CD4-positive, alpha-beta memory T cell (primary cell): Measurements from ENCODE around the gene LRRC36. TPM values are rescaled to one million over a fixed set of nuclear protein-coding genes. Genes with fewer than 3 reads are reported as not detected.

Experiments used
- CTCF ChIA-PET: fragments of 350-600 bp; sonication (Branson Sonifier 250); formaldehyde crosslinking; loops from one replicate; lab custom pipeline; 2021; ENCODE audit warnings: inconsistent platforms; ENCODE audit not compliant: partially characterized antibody; lab: Charles Lee
- POLR2A ChIA-PET: fragments of 350-600 bp; sonication (Branson Sonifier 250); formaldehyde crosslinking; loops from one replicate; lab custom pipeline; 2021; ENCODE audit not compliant: partially characterized antibody; lab: Charles Lee
- DNase-seq, 5 donors: peaks; one replicate each; pipeline versions ENCODE4 v3.0.0 to v3.0.0-alpha.2; 2020 to 2022; ENCODE audit warnings: mixed read lengths in 1 of 5
- H3K27ac ChIP-seq: one replicate; pipeline ENCODE4 v1.7.0; 2013; ENCODE audit warnings: low read depth, low read length
- H3K27me3 ChIP-seq: 2 replicates; pipeline ENCODE4 v1.7.0; 2013; ENCODE audit warnings: mild to moderate bottlenecking, low read length, moderate library complexity; ENCODE audit not compliant: insufficient read depth
- H3K36me3 ChIP-seq: 2 replicates; pipeline ENCODE4 v1.7.0; 2013; ENCODE audit warnings: mild to moderate bottlenecking, low read length, moderate library complexity; ENCODE audit not compliant: insufficient read depth
- H3K4me1 ChIP-seq: 2 replicates; pipeline ENCODE4 v1.7.0; 2013; ENCODE audit warnings: mild to moderate bottlenecking, low read length, moderate library complexity; ENCODE audit not compliant: insufficient read depth
- H3K4me3 ChIP-seq, 2 donors: one replicate each; pipeline ENCODE4 v1.7.0; 2013; ENCODE audit warnings: low read length in 2 of 2, mild to moderate bottlenecking in 1 of 2
- H3K9me3 ChIP-seq, 2 donors: one replicate each; pipeline ENCODE4 v1.7.0; 2013; ENCODE audit warnings: low read length in 2 of 2, control low read depth in 1 of 2; ENCODE audit not compliant: control insufficient read depth in 1 of 2
- H3K27ac Mint-ChIP-seq, 7 donors: one replicate each; pipeline ENCODE4 v1.8.0; 2020 to 2021; ENCODE audit warnings: mixed read lengths in 7 of 7, mild to moderate bottlenecking in 6 of 7, inconsistent platforms in 3 of 7, moderate library complexity in 3 of 7
- H3K27me3 Mint-ChIP-seq, 2 donors: one replicate each; pipeline ENCODE4 v1.8.0; 2020 to 2021; ENCODE audit warnings: mixed read lengths in 2 of 2
- H3K36me3 Mint-ChIP-seq, 2 donors: one replicate each; pipeline ENCODE4 v1.8.0; 2020 to 2021; ENCODE audit warnings: mixed read lengths in 2 of 2, inconsistent platforms in 1 of 2, mild to moderate bottlenecking in 1 of 2
- H3K4me1 Mint-ChIP-seq, 4 donors: one replicate each; pipeline ENCODE4 v1.8.0; 2020 to 2021; ENCODE audit warnings: mixed read lengths in 4 of 4, mild to moderate bottlenecking in 1 of 4
- H3K4me3 Mint-ChIP-seq, 8 donors: one replicate each; pipeline ENCODE4 v1.8.0; 2020 to 2021; ENCODE audit warnings: mixed read lengths in 8 of 8, mild to moderate bottlenecking in 7 of 8, moderate library complexity in 6 of 8, inconsistent platforms in 3 of 8
- H3K9me3 Mint-ChIP-seq, 8 donors: one replicate each; pipeline ENCODE4 v1.8.0; 2020 to 2021; ENCODE audit warnings: mixed read lengths in 8 of 8, mild to moderate bottlenecking in 5 of 8, inconsistent platforms in 3 of 8, moderate library complexity in 1 of 8
- intact Hi-C: fragments of 100-400 bp; cut with micrococcal nuclease; formaldehyde crosslinking; loops from one replicate; pipeline ENCODE4 v1.15.1; 2023
- polyA plus RNA-seq, 2 donors: library from polyadenylated mRNA; unstranded; fragments of 300-500 nt; fragmentation: Illumina TruSeq; gene quantifications; one replicate each; pipeline ENCODE4 v1.2.3, GENCODE V29; 2021
- total RNA-seq, 2 experiments: library from RNA; stranded (reverse); gene quantifications; one replicate each; pipeline ENCODE4 v1.2.3, GENCODE V29; 2021

Gene LRRC36
- total and polyA plus RNA-seq, 4 experiments from 2014 or later, result not detected

- Mint-ChIP-seq H3K27me3 (no peaks in the 10 kb centered on the region), H3K4me3 (no peak overlapping the region), H3K9me3 (no peaks in the 10 kb centered on the region), H3K27ac (no peak overlapping the region), H3K36me3 (no peaks in the 10 kb centered on the region), H3K4me1 (no peaks in the 10 kb centered on the region)
- Histone ChIP-seq H3K4me3 (no peak overlapping the region), H3K27me3 (no peaks in the 10 kb centered on the region), H3K36me3 (no peaks in the 10 kb centered on the region), H3K9me3 (no peaks in the 10 kb centered on the region), H3K4me1 (no peaks in the 10 kb centered on the region), H3K27ac (no peak overlapping the region)
- ChIA-PET POLR2A (no interaction called here), CTCF (no interaction called here)
- intact Hi-C loops, result no loop called here
- DNase-seq, result no peak
Observed at GRCh38 chr16:67383284-67383683, 56.7 kb downstream of the LRRC36 start.

GRCh38 chr16:67384778-67385510 lies 58.3 kb downstream of the LRRC36 start:
- no peaks in the 10 kb centered on the region for H3K4me1 Mint-ChIP-seq
- Histone ChIP-seq H3K4me1 (no peaks in the 10 kb centered on the region), H3K27me3 (no peaks in the 10 kb centered on the region), H3K4me3 (no peak overlapping the region), H3K36me3 (no peaks in the 10 kb centered on the region), H3K27ac (no peak overlapping the region), H3K9me3 (no peaks in the 10 kb centered on the region)
- no peaks in the 10 kb centered on the region for H3K9me3 Mint-ChIP-seq
- no peak for DNase-seq
- ChIA-PET POLR2A (no interaction called here), CTCF (no interaction called here)
- H3K27me3 Mint-ChIP-seq, result no peaks in the 10 kb centered on the region
- no peak overlapping the region for H3K4me3 Mint-ChIP-seq
- no peaks in the 10 kb centered on the region for H3K36me3 Mint-ChIP-seq
- intact Hi-C loops, result no loop called here
- H3K27ac Mint-ChIP-seq, result no peak overlapping the region

GRCh38 chr16:67386861-67387455 lies 60.3 kb downstream of the LRRC36 start:
- no peaks in the 10 kb centered on the region for H3K27me3 ChIP-seq
- Mint-ChIP-seq H3K27me3 (peaks cover 0 to 3% of the 10 kb centered on the region in 2 donors), H3K4me1 (no peaks in the 10 kb centered on the region)

GRCh38 chr16:67387479-67388079 lies 61.0 kb downstream of the LRRC36 start:
- Histone ChIP-seq H3K4me1 (no peaks in the 10 kb centered on the region), H3K9me3 (no peaks in the 10 kb centered on the region), H3K4me3 (no peak overlapping the region), H3K36me3 (no peaks in the 10 kb centered on the region), H3K27ac (no peak overlapping the region), H3K27me3 (peaks cover under 1% of the 10 kb centered on the region)
- H3K27ac Mint-ChIP-seq, result no peak overlapping the region
- peaks cover 0 to 2% (median 0%) of the 10 kb centered on the region in 4 donors for H3K4me1 Mint-ChIP-seq
- ChIA-PET CTCF (no interaction called here), POLR2A (no interaction called here)
- no peaks in the 10 kb centered on the region for H3K9me3 Mint-ChIP-seq
- DNase-seq, result no peak
- peaks cover 3 to 8% of the 10 kb centered on the region in 2 donors for H3K27me3 Mint-ChIP-seq
- intact Hi-C loops, result no loop called here
- no peaks in the 10 kb centered on the region for H3K36me3 Mint-ChIP-seq
- no peak overlapping the region for H3K4me3 Mint-ChIP-seq

More at GRCh38 chr16:67386861-67387455, 60.3 kb downstream of the LRRC36 start:
- no peaks in the 10 kb centered on the region for H3K36me3 ChIP-seq
- POLR2A ChIA-PET, result no interaction called here
- no peaks in the 10 kb centered on the region for H3K9me3 Mint-ChIP-seq
- H3K4me3 ChIP-seq, result no peak overlapping the region
- peak overlapping the region in 1 of 7 donors; percentile 44 for H3K27ac Mint-ChIP-seq
- no peaks in the 10 kb centered on the region for H3K9me3 ChIP-seq
- no peak for DNase-seq
- H3K4me1 ChIP-seq, result no peaks in the 10 kb centered on the region
- no peaks in the 10 kb centered on the region for H3K36me3 Mint-ChIP-seq
- intact Hi-C loops, result no loop called here
- CTCF ChIA-PET, result no interaction called here
- no peak overlapping the region for H3K4me3 Mint-ChIP-seq
- no peak overlapping the region for H3K27ac ChIP-seq

GRCh38 chr16:67388191-67388590 lies 61.6 kb downstream of the LRRC36 start:
- Mint-ChIP-seq H3K27ac (no peak overlapping the region), H3K4me1 (peaks cover 0 to 2% (median 0%) of the 10 kb centered on the region in 4 donors), H3K4me3 (no peak overlapping the region), H3K27me3 (peaks cover 4 to 9% of the 10 kb centered on the region in 2 donors), H3K9me3 (no peaks in the 10 kb centered on the region), H3K36me3 (no peaks in the 10 kb centered on the region)
- intact Hi-C loops, result no loop called here
- Histone ChIP-seq H3K27ac (no peak overlapping the region), H3K36me3 (no peaks in the 10 kb centered on the region), H3K4me3 (no peak overlapping the region), H3K9me3 (no peaks in the 10 kb centered on the region), H3K27me3 (peaks cover 4% of the 10 kb centered on the region), H3K4me1 (no peaks in the 10 kb centered on the region)
- DNase-seq, result no peak
- CTCF ChIA-PET, result interaction anchor here (1.1 kb wide), 1 partner anchor 14 kb away, joined by 3 read pairs; no protein-coding TSS in a partner anchor
- POLR2A ChIA-PET, result no interaction called here

GRCh38 chr16:67388591-67388990 lies 62.0 kb downstream of the LRRC36 start:
- no peak overlapping the region for H3K4me3 ChIP-seq
- peaks cover 1% of the 10 kb centered on the region for H3K4me1 ChIP-seq
- no peak overlapping the region for H3K27ac ChIP-seq
- DNase-seq, result no peak
- no peaks in the 10 kb centered on the region for H3K36me3 ChIP-seq
- ChIA-PET CTCF (interaction anchor here (1.1 kb wide), 1 partner anchor 14 kb away, joined by 3 read pairs; no protein-coding TSS in a partner anchor), POLR2A (no interaction called here)
- intact Hi-C loops, result no loop called here
- Mint-ChIP-seq H3K27ac (peak overlapping the region in 1 of 7 donors; percentile 64), H3K27me3 (peaks cover 4 to 9% of the 10 kb centered on the region in 2 donors), H3K4me3 (no peak overlapping the region), H3K36me3 (no peaks in the 10 kb centered on the region), H3K4me1 (peaks cover 0 to 2% (median under 1%) of the 10 kb centered on the region in 4 donors), H3K9me3 (no peaks in the 10 kb centered on the region)
- peaks cover 5% of the 10 kb centered on the region for H3K27me3 ChIP-seq
- H3K9me3 ChIP-seq, result no peaks in the 10 kb centered on the region
